ENCODE data around the gene ZBTB16. TPM values are rescaled to one million over a fixed set of nuclear protein-coding genes. Genes with fewer than 3 reads are reported as not detected.
A peak's percentile ranks its signal among the peaks of the same experiment; 100 is the strongest.

ZBTB16 gene
- total and polyA plus RNA-seq, 8 donors: 3.4 to 55.6 (median 9.5) TPM

DNA sequence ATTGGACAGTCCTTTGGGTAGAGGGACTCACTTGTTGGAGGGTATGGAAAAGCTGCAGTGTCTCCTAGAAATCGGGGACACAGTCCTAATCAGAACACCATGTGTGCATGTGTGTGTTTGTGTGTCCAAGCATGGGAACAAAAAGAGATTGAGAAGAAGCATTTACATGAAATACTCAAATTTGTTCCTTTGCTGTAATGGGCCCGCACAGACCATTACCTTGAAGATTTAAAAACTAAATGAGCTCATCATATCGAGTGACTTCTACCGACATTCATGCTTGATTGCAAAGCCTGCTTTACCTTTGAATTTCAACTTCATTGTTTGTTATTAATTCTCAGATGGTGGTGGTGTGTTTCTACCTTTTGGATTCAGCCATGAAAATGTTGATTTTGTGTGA lies 106.9 kb downstream of the ZBTB16 start:
- TF ChIP-seq, protein P1, sequence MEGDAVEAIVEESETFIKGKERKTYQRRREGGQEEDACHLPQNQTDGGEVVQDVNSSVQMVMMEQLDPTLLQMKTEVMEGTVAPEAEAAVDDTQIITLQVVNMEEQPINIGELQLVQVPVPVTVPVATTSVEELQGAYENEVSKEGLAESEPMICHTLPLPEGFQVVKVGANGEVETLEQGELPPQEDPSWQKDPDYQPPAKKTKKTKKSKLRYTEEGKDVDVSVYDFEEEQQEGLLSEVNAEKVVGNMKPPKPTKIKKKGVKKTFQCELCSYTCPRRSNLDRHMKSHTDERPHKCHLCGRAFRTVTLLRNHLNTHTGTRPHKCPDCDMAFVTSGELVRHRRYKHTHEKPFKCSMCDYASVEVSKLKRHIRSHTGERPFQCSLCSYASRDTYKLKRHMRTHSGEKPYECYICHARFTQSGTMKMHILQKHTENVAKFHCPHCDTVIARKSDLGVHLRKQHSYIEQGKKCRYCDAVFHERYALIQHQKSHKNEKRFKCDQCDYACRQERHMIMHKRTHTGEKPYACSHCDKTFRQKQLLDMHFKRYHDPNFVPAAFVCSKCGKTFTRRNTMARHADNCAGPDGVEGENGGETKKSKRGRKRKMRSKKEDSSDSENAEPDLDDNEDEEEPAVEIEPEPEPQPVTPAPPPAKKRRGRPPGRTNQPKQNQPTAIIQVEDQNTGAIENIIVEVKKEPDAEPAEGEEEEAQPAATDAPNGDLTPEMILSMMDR (IDR thresholded peaks at IDR 0.05): no peak
- no peaks in the 10 kb centered on the region for H3K9me3 ChIP-seq
- DNase-seq: no peak
- no peak overlapping the region for H3K4me3 ChIP-seq
- peaks cover 80 to 99% of the 10 kb centered on the region in 2 donors for H3K4me1 ChIP-seq
- intact Hi-C loops (cut with DNase I): loop anchor here in 1 of 2 donors (10.0 kb wide), 1 partner anchor 102 kb away; no protein-coding TSS in a partner anchor
- peak overlapping the region; percentile 68 to 75 for H3K27ac ChIP-seq
- H3K27me3 ChIP-seq: no peaks in the 10 kb centered on the region
- no peaks in the 10 kb centered on the region for H3K36me3 ChIP-seq
- no peak for ATAC-seq

DNA sequence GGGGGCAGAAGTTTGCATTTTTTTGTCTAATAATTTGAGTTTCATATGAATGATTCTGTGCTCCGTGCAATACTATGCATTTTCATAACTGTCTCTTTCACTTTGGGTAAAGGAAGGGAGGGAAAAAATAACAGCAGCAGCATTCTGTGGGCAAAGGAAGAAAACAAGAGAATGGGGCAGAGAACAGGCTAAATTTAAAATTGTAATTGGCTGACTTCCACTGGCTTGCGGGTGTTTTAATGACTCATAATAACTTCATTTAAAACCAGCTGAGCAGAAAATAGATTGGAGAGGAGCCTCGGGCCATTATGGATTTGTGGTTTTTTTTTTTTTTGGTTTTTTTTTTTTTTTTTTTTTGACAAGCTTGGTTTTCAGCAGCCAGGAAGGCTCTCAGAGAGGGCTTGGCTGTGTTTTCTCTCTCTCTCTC lies 107.4 kb downstream of the ZBTB16 start:
- DNase-seq (peak in 1 of 4 donors; percentile 63), ATAC-seq (peak; percentile 31)
- TF ChIP-seq, protein P1 (IDR thresholded peaks at IDR 0.05): no peak
- H3K36me3 ChIP-seq: no peaks in the 10 kb centered on the region
- no peak overlapping the region for H3K4me3 ChIP-seq
- peaks cover 78 to 99% of the 10 kb centered on the region in 2 donors for H3K4me1 ChIP-seq
- H3K9me3 ChIP-seq: no peaks in the 10 kb centered on the region
- intact Hi-C loops (cut with DNase I): loop anchor here in 1 of 2 donors (10.0 kb wide), 1 partner anchor 102 kb away; no protein-coding TSS in a partner anchor
- peak overlapping the region; percentile 68 to 75 for H3K27ac ChIP-seq
- no peaks in the 10 kb centered on the region for H3K27me3 ChIP-seq

- intact Hi-C loops (cut with DNase I): loop anchor here in 1 of 2 donors (10.0 kb wide), 1 partner anchor 103 kb away; no protein-coding TSS in a partner anchor
- Histone ChIP-seq H3K4me3 (no peak overlapping the region), H3K36me3 (no peaks in the 10 kb centered on the region), H3K9me3 (no peaks in the 10 kb centered on the region), H3K27ac (peak overlapping the region; percentile 68 to 75), H3K27me3 (no peaks in the 10 kb centered on the region), H3K4me1 (peaks cover 78 to 99% of the 10 kb centered on the region in 2 donors)
- ATAC-seq (no peak), DNase-seq (no peak)
- TF ChIP-seq, protein P1 (IDR thresholded peaks at IDR 0.05): no peak
Measured at GRCh38 chr11:114167355-114167754, 107.8 kb downstream of the ZBTB16 start.

DNA sequence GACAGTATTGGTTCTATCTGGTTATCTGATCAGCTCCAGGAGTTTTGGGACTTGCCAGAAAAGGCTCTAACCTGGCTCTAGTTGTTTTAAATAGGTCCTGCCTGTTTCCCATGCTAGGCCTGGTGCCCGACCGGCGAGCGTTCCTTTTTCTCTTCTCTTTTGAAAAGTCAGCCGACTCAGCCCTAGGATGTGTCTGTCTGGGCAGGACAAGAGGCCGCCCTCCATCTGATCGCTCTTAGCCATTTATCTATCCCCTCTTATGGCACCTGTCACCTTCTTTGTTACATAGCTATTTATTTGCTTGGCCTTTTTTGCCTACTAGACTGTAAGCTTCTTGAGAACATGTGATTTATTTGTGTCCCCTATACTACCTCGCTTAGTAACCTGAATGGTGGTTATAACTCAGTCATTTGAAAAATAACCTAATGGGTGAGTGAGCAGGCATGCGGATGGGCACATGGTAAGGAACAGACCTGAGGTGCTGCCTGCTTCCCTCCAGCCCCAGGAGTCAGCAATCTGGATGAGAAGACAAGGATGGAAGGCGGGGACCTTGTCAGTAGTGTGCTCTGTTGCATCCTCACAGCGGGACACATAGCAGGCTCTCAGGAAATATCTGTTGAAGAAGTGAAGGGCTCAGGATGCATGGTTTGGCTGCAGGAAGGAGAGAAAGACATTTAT lies 108.4 kb downstream of the ZBTB16 start:
- ATAC-seq: no peak
- Histone ChIP-seq H3K4me3 (no peak overlapping the region), H3K27me3 (no peaks in the 10 kb centered on the region), H3K27ac (peak overlapping the region; percentile 68 to 75), H3K9me3 (no peaks in the 10 kb centered on the region), H3K36me3 (no peaks in the 10 kb centered on the region), H3K4me1 (peaks cover 81 to 99% of the 10 kb centered on the region in 2 donors)
- intact Hi-C loops (cut with DNase I): loop anchor here in 1 of 2 donors (10.0 kb wide), 1 partner anchor 103 kb away; no protein-coding TSS in a partner anchor
- no peak for DNase-seq
- TF ChIP-seq, protein P1 (IDR thresholded peaks at IDR 0.05): no peak

GRCh38 chr11:114168691-114169090 lies 109.2 kb downstream of the ZBTB16 start:
- no peaks in the 10 kb centered on the region for H3K27me3 ChIP-seq
- TF ChIP-seq, protein P1 (IDR thresholded peaks at IDR 0.05): no peak
- no peak for ATAC-seq
- peak overlapping the region; percentile 16 to 75 for H3K27ac ChIP-seq
- intact Hi-C loops (cut with DNase I): loop anchor here in 1 of 2 donors (10.0 kb wide), 1 partner anchor 104 kb away; no protein-coding TSS in a partner anchor
- H3K9me3 ChIP-seq: no peaks in the 10 kb centered on the region
- no peaks in the 10 kb centered on the region for H3K36me3 ChIP-seq
- H3K4me3 ChIP-seq: no peak overlapping the region
- no peak for DNase-seq
- H3K4me1 ChIP-seq: peaks cover 82 to 99% of the 10 kb centered on the region in 2 donors

All from left lung (tissue), 10 donors.